Effector memory CD4-positive, alpha-beta T cell (primary cell): ENCODE results near the gene RBM47.

Source experiments
- DNase-seq, 3 donors: peaks; one replicate each; pipeline ENCODE4 v3.0.0-alpha.2; 2020
- H3K27ac ChIP-seq: 2 replicates; pipeline ENCODE4 v1.7.0; 2013; ENCODE audit warnings: mild to moderate bottlenecking, low read length, moderate library complexity; ENCODE audit not compliant: insufficient read depth, poor library complexity, severe bottlenecking
- H3K27me3 ChIP-seq: replicated peaks from 2 replicates; pipeline ENCODE4 v1.7.0; 2013; ENCODE audit warnings: mild to moderate bottlenecking, low read length; ENCODE audit not compliant: insufficient read depth, control insufficient read depth, poor library complexity, severe bottlenecking
- H3K36me3 ChIP-seq: 2 replicates; pipeline ENCODE4 v1.7.0; 2013; ENCODE audit warnings: mild to moderate bottlenecking, low read length, moderate library complexity; ENCODE audit not compliant: control insufficient read depth, insufficient read depth
- H3K4me1 ChIP-seq: 2 replicates; pipeline ENCODE4 v1.7.0; 2013; ENCODE audit warnings: low read length, mild to moderate bottlenecking; ENCODE audit not compliant: control insufficient read depth, insufficient read depth, poor library complexity, severe bottlenecking
- H3K4me3 ChIP-seq: 2 replicates; pipeline ENCODE4 v1.7.0; 2013; ENCODE audit warnings: low read length, low read depth, mild to moderate bottlenecking; ENCODE audit not compliant: insufficient read depth, poor library complexity, severe bottlenecking
- H3K9me3 ChIP-seq: 2 replicates; pipeline ENCODE4 v1.7.0; 2013; ENCODE audit warnings: mild to moderate bottlenecking, low read length, moderate library complexity; ENCODE audit not compliant: control insufficient read depth

RBM47 gene

GRCh38 chr4:40423735-40424134 lies 205.9 kb downstream of the RBM47 start:
- H3K9me3 ChIP-seq: no peaks in the 10 kb centered on the region

DNA sequence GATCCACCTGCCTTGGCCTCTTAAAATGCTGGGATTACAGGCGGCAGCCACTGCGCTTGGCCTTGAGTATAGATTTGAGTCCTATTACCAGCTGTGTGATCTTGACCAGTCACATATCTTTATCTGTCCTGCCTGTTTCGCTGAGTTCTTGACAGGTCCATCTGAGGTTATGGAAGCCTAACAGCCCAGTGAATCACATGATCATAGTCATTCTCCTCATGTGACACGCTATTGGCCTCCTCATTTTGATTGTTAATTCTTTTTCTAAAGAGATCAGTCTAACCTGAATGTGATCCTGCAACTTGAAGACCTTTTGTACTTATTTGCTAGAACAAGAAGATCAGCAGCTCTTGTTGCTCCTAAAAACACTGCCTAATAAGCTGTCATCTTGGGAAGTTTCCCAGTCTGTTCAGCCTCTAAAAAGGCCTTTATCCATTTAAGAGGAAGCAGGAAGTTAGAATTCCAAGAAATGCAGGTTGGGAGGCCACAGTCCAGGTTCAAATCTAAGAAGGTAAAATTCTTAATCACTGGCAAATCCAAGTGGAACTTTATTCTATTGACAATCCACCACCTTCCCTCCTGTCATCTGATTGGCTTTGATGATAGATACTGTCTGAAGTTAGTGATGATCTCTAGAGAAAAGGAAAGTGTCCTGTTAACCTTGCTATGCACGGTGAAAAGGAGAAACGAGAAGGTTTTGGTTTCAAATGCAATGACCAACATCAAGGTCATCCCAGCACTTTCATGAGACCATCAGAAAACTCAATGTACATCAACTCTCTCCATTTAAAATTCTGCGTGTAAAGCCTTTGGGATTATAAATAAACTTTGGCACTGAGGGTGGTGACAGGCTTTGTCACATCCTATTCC lies 207.6 kb downstream of the RBM47 start:
- no peaks in the 10 kb centered on the region for H3K4me1 ChIP-seq
- H3K27me3 ChIP-seq: no peaks in the 10 kb centered on the region
- no peak overlapping the region for H3K4me3 ChIP-seq
- no peaks in the 10 kb centered on the region for H3K36me3 ChIP-seq
- no peaks in the 10 kb centered on the region for H3K9me3 ChIP-seq
- H3K27ac ChIP-seq: no peak overlapping the region
- DNase-seq: no peak

More at GRCh38 chr4:40423735-40424134, 205.9 kb downstream of the RBM47 start:
- Histone ChIP-seq H3K4me1 (no peaks in the 10 kb centered on the region), H3K4me3 (no peak overlapping the region), H3K36me3 (no peaks in the 10 kb centered on the region), H3K27me3 (no peaks in the 10 kb centered on the region), H3K27ac (no peak overlapping the region)
- no peak for DNase-seq

DNA sequence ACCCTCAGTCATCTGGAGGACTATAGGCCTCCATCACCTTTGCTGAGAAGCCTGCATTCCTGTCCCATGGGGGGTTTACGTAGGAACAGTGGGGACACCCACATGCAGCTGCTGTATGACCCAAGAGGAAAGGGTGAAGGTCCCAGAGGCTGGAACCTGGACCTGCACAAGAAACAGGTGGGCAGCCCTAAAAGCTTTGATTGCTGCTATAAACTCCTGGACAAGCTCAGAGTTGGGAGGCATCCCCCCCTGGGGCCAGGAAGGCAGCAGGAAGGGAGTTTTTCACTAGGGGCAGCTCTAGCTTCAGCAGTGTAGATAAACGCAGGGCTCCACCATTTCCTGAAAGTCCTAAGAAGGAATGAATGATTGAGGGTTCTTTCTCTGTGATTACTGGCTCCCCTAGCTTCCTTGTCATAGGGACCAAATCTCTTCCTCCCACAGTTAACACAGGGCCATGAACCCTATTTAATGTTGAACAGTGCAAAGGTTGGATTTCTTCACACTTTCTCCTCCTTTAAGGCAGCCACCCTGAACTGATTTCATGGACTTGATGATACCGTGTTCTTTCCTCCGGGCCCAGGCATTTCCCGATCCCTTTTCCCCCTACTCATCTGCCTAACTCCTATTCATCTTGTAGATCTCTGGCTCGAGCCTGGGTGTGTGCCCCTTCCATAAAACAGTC lies 210.3 kb downstream of the RBM47 start:
- H3K36me3 ChIP-seq: no peaks in the 10 kb centered on the region
- H3K27ac ChIP-seq: no peak overlapping the region
- no peaks in the 10 kb centered on the region for H3K27me3 ChIP-seq
- H3K4me1 ChIP-seq: no peaks in the 10 kb centered on the region
- H3K4me3 ChIP-seq: no peak overlapping the region
- DNase-seq: no peak
- H3K9me3 ChIP-seq: no peaks in the 10 kb centered on the region

GRCh38 chr4:40418430-40419230 lies 211.0 kb downstream of the RBM47 start:
- Histone ChIP-seq H3K4me3 (no peak overlapping the region), H3K27me3 (no peaks in the 10 kb centered on the region), H3K4me1 (no peaks in the 10 kb centered on the region), H3K9me3 (no peaks in the 10 kb centered on the region), H3K36me3 (no peaks in the 10 kb centered on the region), H3K27ac (no peak overlapping the region)
- no peak for DNase-seq

GRCh38 chr4:40417941-40418340 lies 211.7 kb downstream of the RBM47 start:
- Histone ChIP-seq H3K27ac (no peak overlapping the region), H3K36me3 (no peaks in the 10 kb centered on the region)
- DNase-seq: no peak

DNA sequence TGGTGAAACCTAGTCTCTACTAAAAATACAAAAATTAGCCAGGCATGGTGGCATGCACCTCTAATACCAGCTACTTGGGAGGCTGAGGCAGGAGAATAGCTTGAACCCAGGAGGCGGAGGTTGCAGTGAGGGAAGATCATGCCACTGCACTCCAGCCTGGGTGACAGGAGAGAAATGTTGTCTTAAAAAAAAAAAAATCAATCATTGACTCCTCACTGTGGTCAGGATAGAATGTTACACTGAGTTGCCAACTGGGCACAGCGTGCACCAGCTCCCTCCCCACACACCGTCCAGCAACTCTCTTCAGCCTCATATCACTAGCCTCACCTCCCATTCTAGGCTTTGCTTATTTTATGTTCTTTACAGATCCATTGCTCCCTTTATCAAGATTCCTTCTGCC lies 215.0 kb downstream of the RBM47 start:
- no peak overlapping the region for H3K4me3 ChIP-seq
- H3K36me3 ChIP-seq: no peaks in the 10 kb centered on the region
- no peak overlapping the region for H3K27ac ChIP-seq
- H3K9me3 ChIP-seq: no peaks in the 10 kb centered on the region
- H3K27me3 ChIP-seq: no peaks in the 10 kb centered on the region
- DNase-seq: no peak
- H3K4me1 ChIP-seq: no peaks in the 10 kb centered on the region

More at GRCh38 chr4:40417941-40418340, 211.7 kb downstream of the RBM47 start:
- H3K27me3 ChIP-seq: no peaks in the 10 kb centered on the region
- H3K4me1 ChIP-seq: no peaks in the 10 kb centered on the region
- H3K4me3 ChIP-seq: no peak overlapping the region
- no peaks in the 10 kb centered on the region for H3K9me3 ChIP-seq

DNA sequence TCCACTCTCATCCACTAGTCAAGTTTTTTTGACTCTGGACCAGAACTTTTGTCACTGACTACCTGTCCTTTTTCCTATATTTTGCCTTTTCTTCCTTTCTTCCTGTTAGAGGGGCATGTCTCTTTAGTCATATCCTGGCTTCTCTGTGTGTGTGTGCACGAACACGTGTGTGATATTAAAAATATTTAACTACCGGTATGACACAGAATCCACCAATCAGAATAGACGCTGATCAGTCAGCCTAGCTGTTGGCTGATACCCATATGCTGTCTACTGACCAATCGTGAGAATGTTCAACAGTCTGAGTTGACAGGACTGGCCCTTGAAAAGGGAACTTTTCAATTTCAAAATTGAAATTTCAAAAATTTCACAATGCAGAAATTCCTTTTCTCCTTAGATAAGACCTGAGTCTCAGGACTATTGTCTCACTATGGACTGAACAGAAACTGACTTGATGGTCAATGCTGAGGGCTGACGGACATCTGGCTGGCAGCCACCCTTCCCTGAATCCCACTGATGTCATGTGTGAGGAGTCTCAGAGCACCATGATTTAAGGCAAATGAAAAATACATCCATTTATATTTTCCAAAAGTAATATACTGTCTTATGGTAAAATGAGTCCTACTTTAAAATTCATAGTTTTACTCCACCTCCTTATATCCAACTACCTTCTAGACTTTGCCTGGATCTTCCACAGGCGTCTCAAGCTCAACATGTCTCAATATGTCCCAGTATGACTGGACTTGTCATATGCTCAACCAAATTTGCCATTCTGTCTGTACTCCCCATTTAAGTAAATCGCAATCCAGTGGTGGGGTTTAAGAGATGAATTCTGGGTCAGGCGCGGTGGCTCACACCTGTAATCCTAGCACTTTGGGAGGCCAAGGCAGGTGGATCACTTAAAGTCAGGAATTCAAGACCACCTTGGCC lies 216.5 kb downstream of the RBM47 start:
- Histone ChIP-seq H3K9me3 (no peaks in the 10 kb centered on the region), H3K4me1 (no peaks in the 10 kb centered on the region), H3K27ac (no peak overlapping the region), H3K27me3 (no peaks in the 10 kb centered on the region), H3K36me3 (no peaks in the 10 kb centered on the region), H3K4me3 (no peak overlapping the region)
- no peak for DNase-seq

DNA sequence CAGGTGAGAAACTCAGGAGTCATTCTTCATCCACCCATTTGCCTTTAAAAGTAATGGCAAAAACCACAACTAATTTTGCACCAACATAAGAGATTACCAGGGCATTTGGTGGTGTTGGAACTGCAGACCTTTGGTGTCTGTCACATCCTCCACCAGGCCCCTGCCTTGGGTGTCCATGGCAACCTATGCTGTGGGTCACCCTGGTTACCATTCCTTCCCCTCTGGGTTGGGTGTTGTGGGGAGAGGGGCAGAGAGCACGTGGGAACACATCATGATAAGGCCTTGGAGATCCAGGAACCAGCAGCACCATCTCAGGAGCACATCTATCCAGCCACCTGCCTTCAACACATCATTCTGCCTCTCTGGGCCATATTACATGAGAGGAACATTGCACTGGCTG lies 217.3 kb downstream of the RBM47 start:
- Histone ChIP-seq H3K27ac (no peak overlapping the region), H3K4me3 (no peak overlapping the region), H3K36me3 (no peaks in the 10 kb centered on the region), H3K27me3 (no peaks in the 10 kb centered on the region), H3K4me1 (no peaks in the 10 kb centered on the region), H3K9me3 (no peaks in the 10 kb centered on the region)
- DNase-seq: no peak

GRCh38 chr4:40409835-40410234 lies 219.8 kb downstream of the RBM47 start:
- H3K4me3 ChIP-seq: no peak overlapping the region
- no peaks in the 10 kb centered on the region for H3K36me3 ChIP-seq
- no peaks in the 10 kb centered on the region for H3K4me1 ChIP-seq
- H3K27me3 ChIP-seq: no peaks in the 10 kb centered on the region
- H3K27ac ChIP-seq: no peak overlapping the region
- DNase-seq: no peak
- H3K9me3 ChIP-seq: no peaks in the 10 kb centered on the region
